Activated CD4-positive, alpha-beta memory T cell treated with anti-CD3 and anti-CD28 coated beads for 36 hours (primary cell): Measurements from ENCODE around the gene DNPH1. TPM values are rescaled to one million over a fixed set of nuclear protein-coding genes. Genes with fewer than 3 reads are reported as not detected.

Source experiments
- CTCF ChIA-PET: fragments of 350-600 bp; sonication (Branson Sonifier 250); formaldehyde crosslinking; loops from one replicate; lab custom pipeline; 2021; ENCODE audit warnings: antibody characterized with exemption, inconsistent platforms; lab: Charles Lee
- POLR2A ChIA-PET: fragments of 350-600 bp; sonication (Branson Sonifier 250); formaldehyde crosslinking; loops from one replicate; lab custom pipeline; 2021; ENCODE audit warnings: antibody characterized with exemption; lab: Charles Lee
- DNase-seq: peaks from one replicate; pipeline ENCODE4 v3.0.0-alpha.2; 2020
- H3K27ac Mint-ChIP-seq: one replicate; pipeline ENCODE4 v1.8.0; 2021; ENCODE audit warnings: mixed read lengths
- H3K27me3 Mint-ChIP-seq: one replicate; pipeline ENCODE4 v1.8.0; 2021; ENCODE audit warnings: mixed read lengths
- H3K36me3 Mint-ChIP-seq: one replicate; pipeline ENCODE4 v1.8.0; 2021; ENCODE audit warnings: mixed read lengths
- H3K4me1 Mint-ChIP-seq: one replicate; pipeline ENCODE4 v1.8.0; 2021; ENCODE audit warnings: low read depth, mixed read lengths
- H3K4me3 Mint-ChIP-seq: one replicate; pipeline ENCODE4 v1.8.0; 2021; ENCODE audit warnings: mild to moderate bottlenecking, mixed read lengths
- H3K9me3 Mint-ChIP-seq: one replicate; pipeline ENCODE4 v1.8.0; 2021; ENCODE audit warnings: mixed read lengths
- intact Hi-C: fragments of 100-400 bp; cut with micrococcal nuclease; formaldehyde crosslinking; loops from one replicate; pipeline ENCODE4 v1.15.1; 2023
- total RNA-seq, 2 experiments: library from RNA; stranded (reverse); gene quantifications; one replicate each; pipeline ENCODE4 v1.2.3, GENCODE V29; 2021

Gene DNPH1
- total RNA-seq, 2 experiments from 2014 or later, result 57.5 to 57.9 TPM

DNA sequence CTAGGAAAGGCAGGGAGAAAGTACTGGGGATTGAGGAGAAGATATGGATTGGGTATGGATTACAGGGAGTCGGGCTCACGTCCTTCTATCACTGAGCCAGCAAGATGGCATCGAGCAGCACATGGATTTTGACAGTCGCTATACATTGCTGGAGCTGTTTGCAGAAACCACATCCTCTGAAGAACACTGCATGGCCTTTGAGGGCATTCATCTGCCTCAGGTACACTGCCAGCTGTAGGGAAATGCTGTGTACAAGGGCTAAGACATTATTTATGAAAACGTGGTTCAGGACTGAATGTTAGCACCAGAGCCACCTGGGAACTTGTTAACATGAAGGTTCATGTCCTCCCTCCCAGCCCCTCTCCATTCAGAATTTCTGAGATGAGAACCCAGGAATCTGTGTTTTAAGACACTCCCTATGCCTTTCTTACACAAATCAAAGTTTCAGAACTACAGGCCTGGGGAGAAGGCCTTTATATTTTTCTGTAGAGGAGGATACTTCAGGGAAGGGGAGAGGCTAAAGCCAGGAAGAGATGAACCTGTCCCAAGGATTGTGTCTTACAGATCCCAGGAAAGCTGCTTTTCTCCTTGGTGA is 43.8 kb downstream of the DNPH1 start:
- peaks cover 49% of the 10 kb centered on the region for H3K4me1 Mint-ChIP-seq
- H3K27ac Mint-ChIP-seq, result peak overlapping the region; percentile 31
- H3K4me3 Mint-ChIP-seq, result no peak overlapping the region
- peaks cover 13% of the 10 kb centered on the region for H3K36me3 Mint-ChIP-seq
- H3K9me3 Mint-ChIP-seq, result no peaks in the 10 kb centered on the region
- no peaks in the 10 kb centered on the region for H3K27me3 Mint-ChIP-seq
- DNase-seq, result peak; percentile 25
- intact Hi-C loops, result no loop called here
- ChIA-PET CTCF (no interaction called here), POLR2A (no interaction called here)

DNA sequence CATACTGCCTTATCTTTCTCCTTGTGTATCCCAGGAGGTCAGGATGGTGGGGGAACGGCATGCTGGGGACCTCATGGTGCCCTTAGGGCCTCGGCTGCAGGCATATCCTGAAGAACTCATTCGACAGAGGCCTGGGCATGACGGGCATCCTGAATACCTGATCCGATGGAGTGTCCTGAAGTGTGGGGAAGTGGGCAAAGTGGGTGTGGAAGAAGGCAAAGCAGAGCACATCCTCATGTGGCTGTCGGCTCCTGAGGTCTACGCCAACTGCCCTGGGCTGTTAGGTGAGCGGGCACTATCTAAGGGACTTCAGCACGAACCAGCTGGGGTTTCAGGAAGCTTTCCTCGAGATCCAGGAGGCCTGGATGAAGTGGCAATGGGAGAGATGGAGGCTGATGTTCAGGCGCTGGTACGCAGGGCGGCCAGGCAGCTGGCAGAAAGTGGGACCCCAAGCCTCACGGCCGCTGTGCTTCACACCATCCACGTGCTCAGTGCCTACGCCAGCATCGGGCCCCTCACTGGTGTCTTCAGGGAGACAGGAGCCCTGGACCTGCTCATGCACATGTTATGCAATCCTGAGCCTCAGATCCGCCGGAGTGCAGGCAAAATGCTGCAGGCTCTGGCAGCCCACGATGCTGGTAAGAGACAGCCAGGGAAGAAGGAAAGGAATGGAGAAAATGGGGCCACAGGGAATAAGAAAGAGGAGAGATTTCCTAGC is 44.9 kb downstream of the DNPH1 start:
- peaks cover 13% of the 10 kb centered on the region for H3K36me3 Mint-ChIP-seq
- H3K27me3 Mint-ChIP-seq, result no peaks in the 10 kb centered on the region
- intact Hi-C loops, result no loop called here
- H3K4me1 Mint-ChIP-seq, result peaks cover 46% of the 10 kb centered on the region
- H3K27ac Mint-ChIP-seq, result no peak overlapping the region
- H3K9me3 Mint-ChIP-seq, result no peaks in the 10 kb centered on the region
- CTCF ChIA-PET, result interaction anchor here (1.8 kb wide), 1 partner anchor 45 kb away, joined by 8 read pairs; the partner anchor contains the start of gene DNPH1
- no peak for DNase-seq
- POLR2A ChIA-PET, result no interaction called here
- H3K4me3 Mint-ChIP-seq, result no peak overlapping the region

DNA sequence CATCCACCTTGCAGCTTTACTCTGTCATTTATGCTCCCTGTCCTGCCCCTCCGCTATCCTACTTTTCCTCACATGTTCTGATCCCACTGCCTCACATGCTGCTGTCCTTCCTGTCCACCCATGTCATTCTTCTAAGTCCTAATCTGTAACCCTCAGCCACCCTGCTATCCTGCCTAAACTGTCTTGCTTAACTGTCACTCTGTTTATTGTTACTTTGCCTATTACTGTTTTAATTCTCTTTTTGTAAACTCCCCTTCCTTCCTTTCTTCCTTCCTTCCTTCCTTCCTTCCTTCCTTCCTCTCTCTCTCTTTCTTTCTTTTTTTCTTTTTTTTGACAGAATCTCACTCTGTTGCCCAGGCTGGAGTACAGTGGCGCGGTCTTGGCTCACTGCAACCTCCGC is 45.8 kb downstream of the DNPH1 start:
- H3K27ac Mint-ChIP-seq, result peak overlapping the region; percentile 15
- H3K27me3 Mint-ChIP-seq, result no peaks in the 10 kb centered on the region
- H3K4me3 Mint-ChIP-seq, result peak overlapping the region; percentile 94
- H3K9me3 Mint-ChIP-seq, result no peaks in the 10 kb centered on the region
- H3K36me3 Mint-ChIP-seq, result peaks cover 18% of the 10 kb centered on the region
- ChIA-PET CTCF (interaction anchor here (1.6 to 1.8 kb wide), 2 partner anchors 46 to 214 kb away, joined by 6 to 8 read pairs; partner anchors contain the start of gene DNPH1), POLR2A (interaction anchor here (1.5 kb wide), 1 partner anchor 12 kb away, joined by 7 read pairs; no protein-coding TSS in a partner anchor)
- peaks cover 46% of the 10 kb centered on the region for H3K4me1 Mint-ChIP-seq
- DNase-seq, result no peak
- intact Hi-C loops, result no loop called here

DNA sequence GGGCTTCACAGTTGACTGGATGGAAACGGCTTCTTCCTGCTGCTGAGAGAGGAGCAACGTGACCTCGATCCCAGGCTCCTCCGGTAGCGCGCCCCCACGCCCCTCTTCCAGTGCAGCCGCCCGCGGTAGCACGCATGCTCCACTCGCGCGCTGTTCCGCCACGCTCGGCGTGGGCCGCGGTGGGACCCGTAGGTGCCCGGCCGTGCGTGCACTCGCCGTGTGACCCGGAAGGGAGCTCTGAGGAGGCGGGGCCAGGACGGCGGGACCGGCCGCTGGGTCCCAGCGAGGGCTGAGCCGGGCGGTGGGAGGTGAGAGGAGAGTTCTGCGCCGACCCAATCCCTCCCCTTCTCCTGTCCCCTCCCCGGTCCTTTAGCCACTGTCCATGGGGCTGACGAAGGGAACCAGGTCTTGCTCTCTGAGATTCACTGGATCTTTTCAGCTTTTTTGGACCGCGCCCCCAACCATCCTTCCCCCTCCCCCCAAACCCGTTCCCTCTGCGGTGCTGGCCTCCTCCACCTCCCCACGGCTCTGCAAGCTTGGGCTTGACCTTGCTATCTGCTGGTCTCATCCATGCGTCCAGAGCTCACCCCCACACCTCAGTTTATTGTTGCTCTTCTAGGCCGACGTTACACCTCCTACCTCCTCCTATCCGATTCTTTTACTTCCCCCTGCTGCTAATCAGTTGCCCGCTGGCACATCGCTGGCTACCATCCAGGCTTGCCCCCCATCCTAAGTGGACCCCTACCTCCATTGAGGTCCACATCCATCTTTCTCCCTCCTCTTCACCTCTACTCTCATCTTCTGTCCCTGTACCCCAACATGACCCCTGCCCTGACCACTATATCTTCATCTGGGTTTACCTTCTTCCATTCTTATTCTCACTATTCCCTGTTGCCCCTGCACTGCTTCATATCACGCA is 47.1 kb downstream of the DNPH1 start, which contains the start of gene CUL9:
Gene CUL9 (plus strand): TSS at position 255 of the 919 bp plus-strand sequence. CDS start 2,115 bp downstream, outside the sequence.
- peak within 1 kb of the TSS; percentile 94 for H3K4me3 Mint-ChIP-seq
- DNase-seq, result peak; percentile 89
- ChIA-PET POLR2A (interaction anchor here (0.5 to 1.5 kb wide), 6 partner anchors 9 to 543 kb away, joined by 3 to 7 read pairs (median 3); no protein-coding TSS in a partner anchor), CTCF (interaction anchor here (1.1 to 1.6 kb wide), 3 partner anchors 10 to 216 kb away, joined by 6 to 12 read pairs (median 7); partner anchors contain the start of gene DNPH1)
- no peaks in the 10 kb centered on the region for H3K9me3 Mint-ChIP-seq
- no peaks in the 10 kb centered on the region for H3K27me3 Mint-ChIP-seq
- peak within 1 kb of the TSS; percentile 80 for H3K27ac Mint-ChIP-seq
- peaks cover 46% of the 10 kb centered on the region for H3K4me1 Mint-ChIP-seq
- peaks cover 23% of the 10 kb centered on the region for H3K36me3 Mint-ChIP-seq
- intact Hi-C loops, result loop anchor here (1.0 kb wide), 1 partner anchor 8 kb away; no protein-coding TSS in a partner anchor

DNA sequence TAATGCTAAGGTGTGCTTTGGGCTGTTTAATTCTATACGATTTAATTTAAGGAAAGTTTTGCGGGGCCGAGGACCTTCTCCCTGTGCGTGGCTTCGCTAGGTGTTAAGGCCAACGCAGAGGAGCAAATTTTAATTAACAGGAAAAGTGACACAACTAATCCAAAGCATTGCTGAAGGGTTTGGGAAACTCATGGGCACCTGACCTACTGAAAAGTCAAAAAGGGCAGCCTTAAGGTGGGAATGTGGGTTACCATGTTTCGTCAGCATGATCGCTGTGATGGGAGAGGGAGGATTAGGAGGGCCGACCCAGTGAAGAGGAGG is 47.7 kb downstream of the DNPH1 start:
- H3K27me3 Mint-ChIP-seq, result no peaks in the 10 kb centered on the region
- intact Hi-C loops, result no loop called here
- H3K36me3 Mint-ChIP-seq, result peaks cover 23% of the 10 kb centered on the region
- ChIA-PET POLR2A (interaction anchor here (0.5 to 0.9 kb wide), 3 partner anchors 9 to 249 kb away, joined by 3 to 7 read pairs (median 3); no protein-coding TSS in a partner anchor), CTCF (interaction anchor here (1.1 to 1.2 kb wide), 2 partner anchors 9 to 48 kb away, joined by 7 to 12 read pairs; partner anchors contain the start of gene DNPH1)
- peak overlapping the region; percentile 80 for H3K27ac Mint-ChIP-seq
- H3K4me3 Mint-ChIP-seq, result peak overlapping the region; percentile 94
- no peaks in the 10 kb centered on the region for H3K9me3 Mint-ChIP-seq
- peaks cover 46% of the 10 kb centered on the region for H3K4me1 Mint-ChIP-seq
- no peak for DNase-seq

DNA sequence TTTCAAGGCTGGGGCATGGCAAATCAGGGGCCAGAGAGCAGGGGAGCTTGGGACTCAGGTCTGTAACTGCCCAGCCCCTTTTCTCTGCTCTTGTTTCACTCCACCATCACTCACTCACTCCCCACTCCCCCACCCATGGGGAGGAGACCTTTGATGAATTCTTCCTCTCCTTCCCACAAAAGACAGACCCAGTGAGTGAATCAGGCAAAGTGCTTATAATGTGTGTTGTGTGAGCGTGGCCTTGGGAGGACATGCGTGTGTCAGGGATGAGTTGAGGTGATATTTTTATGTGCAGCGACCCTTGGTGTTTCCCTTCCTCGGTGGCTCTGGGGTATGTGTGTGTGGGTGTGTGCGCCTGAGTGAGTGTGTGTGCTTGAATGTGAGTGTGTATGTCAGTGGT is 48.3 kb downstream of the DNPH1 start:
- H3K4me1 Mint-ChIP-seq, result peaks cover 43% of the 10 kb centered on the region
- ChIA-PET POLR2A (interaction anchor here (1.2 kb wide), 1 partner anchor 48 kb away, joined by 3 read pairs; the partner anchor contains the start of gene DNPH1), CTCF (interaction anchor here (1.1 kb wide), 1 partner anchor 48 kb away, joined by 5 read pairs; the partner anchor contains the start of gene DNPH1)

DNA sequence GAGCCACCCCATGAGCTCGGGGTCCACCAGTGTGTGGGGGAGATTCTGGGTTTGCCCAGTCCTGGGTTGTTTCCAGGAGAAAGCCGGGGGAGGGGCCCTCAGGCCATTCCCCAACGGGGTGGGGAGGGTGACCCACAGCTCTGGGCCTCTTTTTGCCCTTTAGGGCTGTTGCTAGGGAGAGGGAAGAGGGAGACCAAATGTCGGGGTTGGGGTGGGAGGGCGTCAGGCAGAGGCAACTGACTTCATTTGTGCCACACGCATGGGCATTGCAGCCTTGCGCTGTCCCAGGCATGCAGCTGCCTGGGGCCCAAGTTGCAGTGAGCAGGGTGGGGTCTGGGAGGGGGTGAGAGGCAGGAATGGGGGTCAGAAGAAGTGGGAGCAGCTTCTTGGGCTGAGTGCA is 49.2 kb downstream of the DNPH1 start:
- intact Hi-C loops, result no loop called here
- H3K4me3 Mint-ChIP-seq, result no peak overlapping the region
- no peaks in the 10 kb centered on the region for H3K27me3 Mint-ChIP-seq
- ChIA-PET CTCF (interaction anchor here (1.1 kb wide), 1 partner anchor 49 kb away, joined by 5 read pairs; the partner anchor contains the start of gene DNPH1), POLR2A (interaction anchor here (0.8 to 1.2 kb wide), 2 partner anchors 44 to 49 kb away, joined by 3 to 4 read pairs; partner anchors contain the start of gene DNPH1)
- no peak for DNase-seq
- H3K27ac Mint-ChIP-seq, result no peak overlapping the region
- peaks cover 46% of the 10 kb centered on the region for H3K4me1 Mint-ChIP-seq
- H3K36me3 Mint-ChIP-seq, result peaks cover 25% of the 10 kb centered on the region
- no peaks in the 10 kb centered on the region for H3K9me3 Mint-ChIP-seq

More for the DNA sequence above, 48.3 kb downstream of the DNPH1 start:
- no peaks in the 10 kb centered on the region for H3K9me3 Mint-ChIP-seq
- intact Hi-C loops, result no loop called here
- H3K4me3 Mint-ChIP-seq, result peak overlapping the region; percentile 94
- DNase-seq, result no peak
- no peaks in the 10 kb centered on the region for H3K27me3 Mint-ChIP-seq
- H3K27ac Mint-ChIP-seq, result peak overlapping the region; percentile 80
- peaks cover 21% of the 10 kb centered on the region for H3K36me3 Mint-ChIP-seq

DNA sequence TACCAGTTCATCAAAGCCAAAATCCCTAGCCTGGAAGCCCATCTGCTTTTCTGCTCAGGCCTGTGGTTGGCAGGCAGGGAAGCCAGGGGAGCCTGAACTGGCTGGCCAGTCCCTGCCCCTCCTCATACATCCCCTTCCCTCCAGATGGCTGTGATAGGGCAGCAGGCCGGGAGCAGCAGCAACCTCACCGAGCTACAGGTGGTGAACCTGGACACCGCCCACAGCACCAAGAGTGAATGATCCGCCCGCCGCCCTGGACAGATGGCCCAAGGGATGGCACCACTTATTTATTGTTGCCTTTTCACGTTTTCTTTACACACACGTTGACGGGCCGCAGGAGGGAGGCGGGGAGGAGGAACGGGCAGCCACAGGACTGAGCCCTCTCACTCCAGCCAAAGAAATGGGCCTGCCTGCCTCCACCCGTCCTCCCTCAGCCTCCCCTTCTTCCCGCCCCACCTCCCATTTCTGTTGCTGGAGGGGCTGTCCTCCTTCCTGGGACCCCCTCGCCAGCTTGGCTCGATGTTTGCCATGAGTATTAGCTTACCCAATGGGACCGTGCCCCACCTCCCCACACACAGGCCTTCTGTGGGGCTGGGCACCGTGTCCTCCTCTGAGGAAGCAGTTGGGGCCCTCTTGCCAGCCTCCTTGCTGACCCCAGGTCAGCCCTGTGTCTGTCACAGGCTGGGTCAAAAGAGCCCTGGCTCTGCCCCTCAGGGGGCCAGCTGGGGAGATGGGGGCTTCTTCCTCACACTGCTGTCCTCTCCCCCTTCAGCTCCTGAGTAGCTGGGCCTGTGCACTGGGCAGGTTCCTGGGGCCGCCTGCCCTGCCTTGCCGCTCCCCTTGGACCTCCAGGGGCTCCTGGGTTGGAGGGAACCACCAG is 50.1 kb downstream of the DNPH1 start:
- CTCF ChIA-PET, result no interaction called here
- H3K4me3 Mint-ChIP-seq, result no peak overlapping the region
- peaks cover 26% of the 10 kb centered on the region for H3K36me3 Mint-ChIP-seq
- intact Hi-C loops, result loop anchor here (10.0 kb wide), 2 partner anchors 434 to 1986 kb away; partner anchors contain the start of gene TBCC
- POLR2A ChIA-PET, result interaction anchor here (0.8 kb wide), 1 partner anchor 45 kb away, joined by 4 read pairs; no protein-coding TSS in a partner anchor
- H3K27me3 Mint-ChIP-seq, result no peaks in the 10 kb centered on the region
- H3K27ac Mint-ChIP-seq, result no peak overlapping the region
- no peaks in the 10 kb centered on the region for H3K9me3 Mint-ChIP-seq
- peaks cover 41% of the 10 kb centered on the region for H3K4me1 Mint-ChIP-seq
- no peak for DNase-seq

DNA sequence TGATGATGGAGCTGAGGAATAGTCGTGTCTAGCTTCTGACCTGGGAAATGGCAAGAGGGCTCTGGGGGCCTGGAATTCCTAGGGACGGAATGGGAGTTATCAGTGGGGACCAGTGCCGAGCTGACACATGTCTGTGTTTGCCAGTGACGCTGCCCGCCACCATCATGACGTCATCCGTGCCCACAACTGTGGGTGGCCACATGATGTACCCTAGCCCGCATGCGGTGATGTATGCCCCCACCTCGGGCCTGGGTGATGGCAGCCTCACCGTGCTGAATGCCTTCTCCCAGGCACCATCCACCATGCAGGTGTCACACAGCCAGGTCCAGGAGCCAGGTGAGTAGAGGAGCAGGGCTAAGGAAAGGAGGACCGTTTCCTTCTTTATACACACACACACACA is 51.1 kb downstream of the DNPH1 start:
- ChIA-PET POLR2A (no interaction called here), CTCF (interaction anchor here (0.8 kb wide), 1 partner anchor 10 kb away, joined by 5 read pairs; no protein-coding TSS in a partner anchor)
- intact Hi-C loops, result loop anchor here (10.0 kb wide), 2 partner anchors 433 to 1987 kb away; partner anchors contain the start of gene TBCC
- Mint-ChIP-seq H3K36me3 (peaks cover 26% of the 10 kb centered on the region), H3K9me3 (no peaks in the 10 kb centered on the region), H3K27me3 (no peaks in the 10 kb centered on the region), H3K4me3 (no peak overlapping the region), H3K27ac (no peak overlapping the region), H3K4me1 (peaks cover 42% of the 10 kb centered on the region)
- DNase-seq, result no peak

DNA sequence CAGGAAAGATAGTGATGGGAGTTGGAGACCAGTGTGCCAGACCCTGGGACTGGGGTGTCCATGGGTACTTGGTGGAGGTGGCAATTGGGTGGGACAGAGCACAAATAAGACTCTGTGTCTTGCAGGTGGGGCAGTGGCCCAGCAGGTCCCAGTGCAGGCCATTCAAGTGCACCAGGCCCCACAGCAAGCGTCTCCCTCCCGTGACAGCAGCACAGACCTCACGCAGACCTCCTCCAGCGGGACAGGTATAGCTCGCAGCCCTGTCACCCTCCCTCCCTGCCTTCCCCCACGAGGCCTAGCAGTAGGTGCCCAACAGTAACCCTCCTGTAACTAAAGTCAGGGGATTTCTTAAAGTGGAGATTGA is 52.9 kb downstream of the DNPH1 start:
- H3K27me3 Mint-ChIP-seq, result no peaks in the 10 kb centered on the region
- POLR2A ChIA-PET, result no interaction called here
- peaks cover 31% of the 10 kb centered on the region for H3K36me3 Mint-ChIP-seq
- no peaks in the 10 kb centered on the region for H3K9me3 Mint-ChIP-seq
- intact Hi-C loops, result loop anchor here (10.0 kb wide), 2 partner anchors 432 to 1988 kb away; partner anchors contain the start of gene TBCC
- no peak for DNase-seq
- H3K4me3 Mint-ChIP-seq, result no peak overlapping the region
- H3K27ac Mint-ChIP-seq, result peak overlapping the region; percentile 73
- peaks cover 39% of the 10 kb centered on the region for H3K4me1 Mint-ChIP-seq
- CTCF ChIA-PET, result interaction anchor here (2.5 kb wide), 1 partner anchor 53 kb away, joined by 14 read pairs; the partner anchor contains the start of gene DNPH1
